Activated CD4-positive, alpha-beta T cell treated with anti-CD3 and anti-CD28 coated beads, Interleukin-2, amount 10 ng/mL, durations not matched to agents 7 days and 5 days (primary cell): ENCODE results near the gene ATG10. TPM values are rescaled to one million over a fixed set of nuclear protein-coding genes. Genes with fewer than 3 reads are reported as not detected.

ENCODE experiments used
- CTCF ChIA-PET: fragments of 350-600 bp; sonication (Branson Sonifier 250); formaldehyde crosslinking; loops from one replicate; lab custom pipeline; 2021; ENCODE audit warnings: antibody characterized with exemption; lab: Charles Lee
- POLR2A ChIA-PET: fragments of 350-600 bp; sonication (Branson Sonifier 250); formaldehyde crosslinking; loops from one replicate; lab custom pipeline; 2021; ENCODE audit warnings: antibody characterized with exemption; lab: Charles Lee
- DNase-seq: peaks from one replicate; pipeline ENCODE4 v3.0.0-alpha.2; 2020
- H3K27ac Mint-ChIP-seq: one replicate; pipeline ENCODE4 v1.8.0; 2021; ENCODE audit warnings: mild to moderate bottlenecking, moderate library complexity, mixed read lengths
- H3K27me3 Mint-ChIP-seq: one replicate; pipeline ENCODE4 v1.8.0; 2021; ENCODE audit warnings: mixed read lengths
- H3K36me3 Mint-ChIP-seq: one replicate; pipeline ENCODE4 v1.8.0; 2021; ENCODE audit warnings: low read depth, mixed read lengths
- H3K4me1 Mint-ChIP-seq: one replicate; pipeline ENCODE4 v1.8.0; 2021; ENCODE audit warnings: mixed read lengths
- H3K4me3 Mint-ChIP-seq: one replicate; pipeline ENCODE4 v1.8.0; 2021; ENCODE audit warnings: mild to moderate bottlenecking, moderate library complexity, mixed read lengths
- H3K9me3 Mint-ChIP-seq: one replicate; pipeline ENCODE4 v1.8.0; 2021; ENCODE audit warnings: mixed read lengths
- total RNA-seq, 2 experiments: library from RNA; stranded (reverse); gene quantifications; one replicate each; pipeline ENCODE4 v1.2.3, GENCODE V29; 2021

ATG10 gene
- total RNA-seq, 2 experiments from 2014 or later: 6.6 to 9.4 TPM

GRCh38 chr5:82151662-82152061 is 179.8 kb downstream of the ATG10 start:
- Mint-ChIP-seq H3K27me3 (no peaks in the 10 kb centered on the region), H3K4me1 (no peaks in the 10 kb centered on the region), H3K27ac (no peak overlapping the region), H3K36me3 (no peaks in the 10 kb centered on the region), H3K9me3 (no peaks in the 10 kb centered on the region), H3K4me3 (no peak overlapping the region)
- DNase-seq: no peak
- POLR2A ChIA-PET: no interaction called here
- CTCF ChIA-PET: interaction anchor here (0.7 kb wide), 1 partner anchor 30 kb away, joined by 3 read pairs; no protein-coding TSS in a partner anchor

GRCh38 chr5:82152978-82153481 is 181.2 kb downstream of the ATG10 start:
- ChIA-PET CTCF (interaction anchor here (0.6 to 1.0 kb wide), 3 partner anchors 16 to 522 kb away, joined by 3 to 4 read pairs (median 3); no protein-coding TSS in a partner anchor), POLR2A (no interaction called here)
- no peak overlapping the region for H3K4me3 Mint-ChIP-seq
- no peaks in the 10 kb centered on the region for H3K9me3 Mint-ChIP-seq
- H3K27me3 Mint-ChIP-seq: no peaks in the 10 kb centered on the region
- DNase-seq: no peak
- H3K36me3 Mint-ChIP-seq: no peaks in the 10 kb centered on the region
- no peak overlapping the region for H3K27ac Mint-ChIP-seq
- H3K4me1 Mint-ChIP-seq: no peaks in the 10 kb centered on the region

- ChIA-PET CTCF (no interaction called here), POLR2A (no interaction called here)
- Mint-ChIP-seq H3K4me1 (no peaks in the 10 kb centered on the region), H3K9me3 (no peaks in the 10 kb centered on the region), H3K27ac (no peak overlapping the region), H3K27me3 (no peaks in the 10 kb centered on the region), H3K4me3 (no peak overlapping the region), H3K36me3 (no peaks in the 10 kb centered on the region)
- DNase-seq: no peak
These were observed 183.0 kb downstream of the ATG10 start for GRCh38 chr5:82154776-82155175.

- Mint-ChIP-seq H3K9me3 (no peaks in the 10 kb centered on the region), H3K4me3 (no peak overlapping the region), H3K36me3 (no peaks in the 10 kb centered on the region), H3K4me1 (no peaks in the 10 kb centered on the region), H3K27ac (no peak overlapping the region), H3K27me3 (no peaks in the 10 kb centered on the region)
- CTCF ChIA-PET: no interaction called here
- POLR2A ChIA-PET: no interaction called here
- no peak for DNase-seq
These were observed 183.5 kb downstream of the ATG10 start for GRCh38 chr5:82155305-82155704.

GRCh38 chr5:82156874-82157273 is 185.1 kb downstream of the ATG10 start:
- Mint-ChIP-seq H3K4me3 (no peak overlapping the region), H3K27me3 (no peaks in the 10 kb centered on the region)
- CTCF ChIA-PET: interaction anchor here (0.9 to 1.2 kb wide), 2 partner anchors 9 to 135 kb away, joined by 3 read pairs; no protein-coding TSS in a partner anchor

GRCh38 chr5:82158755-82159413 is 187.1 kb downstream of the ATG10 start:
- ChIA-PET POLR2A (no interaction called here), CTCF (no interaction called here)
- no peaks in the 10 kb centered on the region for H3K27me3 Mint-ChIP-seq
- no peaks in the 10 kb centered on the region for H3K9me3 Mint-ChIP-seq
- H3K27ac Mint-ChIP-seq: no peak overlapping the region
- H3K36me3 Mint-ChIP-seq: no peaks in the 10 kb centered on the region
- no peak for DNase-seq
- H3K4me3 Mint-ChIP-seq: no peak overlapping the region
- H3K4me1 Mint-ChIP-seq: no peaks in the 10 kb centered on the region

More at GRCh38 chr5:82156874-82157273, 185.1 kb downstream of the ATG10 start:
- Mint-ChIP-seq H3K36me3 (no peaks in the 10 kb centered on the region), H3K4me1 (no peaks in the 10 kb centered on the region), H3K27ac (no peak overlapping the region), H3K9me3 (no peaks in the 10 kb centered on the region)
- POLR2A ChIA-PET: no interaction called here
- DNase-seq: no peak

- Mint-ChIP-seq H3K9me3 (no peaks in the 10 kb centered on the region), H3K4me1 (peaks cover 3% of the 10 kb centered on the region), H3K4me3 (no peak overlapping the region), H3K27ac (no peak overlapping the region), H3K36me3 (no peaks in the 10 kb centered on the region), H3K27me3 (no peaks in the 10 kb centered on the region)
- DNase-seq: no peak
- ChIA-PET POLR2A (no interaction called here), CTCF (no interaction called here)
These were observed 189.1 kb downstream of the ATG10 start for GRCh38 chr5:82160948-82161347.

- Mint-ChIP-seq H3K9me3 (no peaks in the 10 kb centered on the region), H3K27me3 (no peaks in the 10 kb centered on the region), H3K4me3 (no peak overlapping the region), H3K4me1 (peaks cover 3% of the 10 kb centered on the region), H3K27ac (no peak overlapping the region), H3K36me3 (no peaks in the 10 kb centered on the region)
- no peak for DNase-seq
- ChIA-PET CTCF (no interaction called here), POLR2A (no interaction called here)
These were observed 190.8 kb downstream of the ATG10 start for GRCh38 chr5:82162573-82162972.

GRCh38 chr5:82163452-82164175 is 191.8 kb downstream of the ATG10 start:
- ChIA-PET CTCF (no interaction called here), POLR2A (interaction anchor here (0.6 kb wide), 1 partner anchor 312 kb away, joined by 4 read pairs; no protein-coding TSS in a partner anchor)
- no peaks in the 10 kb centered on the region for H3K36me3 Mint-ChIP-seq
- H3K4me1 Mint-ChIP-seq: peaks cover 3% of the 10 kb centered on the region
- no peak for DNase-seq
- no peak overlapping the region for H3K27ac Mint-ChIP-seq
- no peak overlapping the region for H3K4me3 Mint-ChIP-seq
- H3K9me3 Mint-ChIP-seq: no peaks in the 10 kb centered on the region
- H3K27me3 Mint-ChIP-seq: no peaks in the 10 kb centered on the region

GRCh38 chr5:82164176-82164976 is 192.6 kb downstream of the ATG10 start:
- H3K9me3 Mint-ChIP-seq: no peaks in the 10 kb centered on the region
- ChIA-PET POLR2A (interaction anchor here (0.6 kb wide), 2 partner anchors 205 to 312 kb away, joined by 4 read pairs; no protein-coding TSS in a partner anchor), CTCF (no interaction called here)
- no peak overlapping the region for H3K4me3 Mint-ChIP-seq
- H3K27ac Mint-ChIP-seq: no peak overlapping the region
- no peaks in the 10 kb centered on the region for H3K36me3 Mint-ChIP-seq
- DNase-seq: no peak
- peaks cover 3% of the 10 kb centered on the region for H3K4me1 Mint-ChIP-seq
- H3K27me3 Mint-ChIP-seq: no peaks in the 10 kb centered on the region

GRCh38 chr5:82164977-82165713 is 193.3 kb downstream of the ATG10 start:
- no peaks in the 10 kb centered on the region for H3K9me3 Mint-ChIP-seq
- H3K4me3 Mint-ChIP-seq: no peak overlapping the region
- H3K36me3 Mint-ChIP-seq: no peaks in the 10 kb centered on the region
- no peak overlapping the region for H3K27ac Mint-ChIP-seq
- H3K4me1 Mint-ChIP-seq: peaks cover 3% of the 10 kb centered on the region
- ChIA-PET POLR2A (interaction anchor here (0.6 kb wide), 1 partner anchor 205 kb away, joined by 4 read pairs; no protein-coding TSS in a partner anchor), CTCF (interaction anchor here (0.6 to 1.3 kb wide), 7 partner anchors 9 to 744 kb away, joined by 3 to 5 read pairs (median 3); partner anchors contain the start of gene SSBP2)
- no peaks in the 10 kb centered on the region for H3K27me3 Mint-ChIP-seq
- no peak for DNase-seq
